ENCODE data around the gene PAX6. TPM values are rescaled to one million over a fixed set of nuclear protein-coding genes. Genes with fewer than 3 reads are reported as not detected.

Gene PAX6
- total RNA-seq, 2 donors from 2014 or later = not detected

DNA sequence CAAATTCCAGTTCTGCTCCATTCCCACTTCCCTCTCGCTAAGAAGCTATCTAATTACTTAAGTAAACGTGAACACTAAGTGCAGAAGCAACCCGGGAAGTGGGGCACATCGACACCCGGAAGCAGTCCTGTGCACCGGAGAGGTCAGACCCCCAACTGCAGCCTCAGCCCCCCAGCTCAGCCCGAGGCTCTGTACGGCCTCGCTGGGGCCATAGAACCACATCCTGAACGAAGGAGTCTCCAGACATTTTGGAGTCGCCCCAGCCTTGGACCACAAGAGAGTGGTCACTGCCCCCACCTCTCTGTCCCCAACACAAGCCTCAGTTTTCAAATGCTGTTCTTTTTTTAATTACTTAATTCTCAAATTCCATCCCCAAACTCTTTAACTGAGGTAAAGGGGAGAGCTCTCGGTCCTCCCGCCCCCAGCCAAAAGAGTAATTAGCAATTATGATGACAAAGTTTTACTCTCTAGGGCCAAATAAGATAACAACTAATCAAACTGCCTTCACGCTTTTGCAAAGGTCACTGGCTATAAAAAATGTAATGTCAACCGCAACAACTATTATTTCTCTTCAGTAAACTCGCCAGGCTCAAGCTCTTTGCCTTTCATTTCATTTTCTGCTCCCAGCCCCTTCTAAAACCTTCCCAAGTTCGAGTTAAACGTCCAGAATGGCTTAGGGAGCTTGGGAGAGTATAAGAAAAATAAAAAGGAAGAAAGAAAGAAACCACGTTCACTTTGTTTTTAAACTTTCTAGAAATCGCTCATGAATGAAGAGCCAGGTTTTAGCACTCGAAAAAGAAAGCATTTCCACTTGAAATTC, 2.2 kb downstream of the PAX6 start:
- peaks cover 24% of the 10 kb centered on the region for H3K36me3 Mint-ChIP-seq
- H3K4me3 Mint-ChIP-seq = peak overlapping the region; percentile 66
- no peak for DNase-seq (ENCODE audit: low spot score)
- H3K4me1 Mint-ChIP-seq (ENCODE audit: low read depth in 2 of 2) = peaks cover 34 to 41% of the 10 kb centered on the region in 2 donors
- no peak overlapping the region for H3K27ac Mint-ChIP-seq
- no peaks in the 10 kb centered on the region for H3K9me3 Mint-ChIP-seq
- peaks cover 54 to 69% of the 10 kb centered on the region in 2 donors for H3K27me3 Mint-ChIP-seq
- no peak for ATAC-seq

DNA sequence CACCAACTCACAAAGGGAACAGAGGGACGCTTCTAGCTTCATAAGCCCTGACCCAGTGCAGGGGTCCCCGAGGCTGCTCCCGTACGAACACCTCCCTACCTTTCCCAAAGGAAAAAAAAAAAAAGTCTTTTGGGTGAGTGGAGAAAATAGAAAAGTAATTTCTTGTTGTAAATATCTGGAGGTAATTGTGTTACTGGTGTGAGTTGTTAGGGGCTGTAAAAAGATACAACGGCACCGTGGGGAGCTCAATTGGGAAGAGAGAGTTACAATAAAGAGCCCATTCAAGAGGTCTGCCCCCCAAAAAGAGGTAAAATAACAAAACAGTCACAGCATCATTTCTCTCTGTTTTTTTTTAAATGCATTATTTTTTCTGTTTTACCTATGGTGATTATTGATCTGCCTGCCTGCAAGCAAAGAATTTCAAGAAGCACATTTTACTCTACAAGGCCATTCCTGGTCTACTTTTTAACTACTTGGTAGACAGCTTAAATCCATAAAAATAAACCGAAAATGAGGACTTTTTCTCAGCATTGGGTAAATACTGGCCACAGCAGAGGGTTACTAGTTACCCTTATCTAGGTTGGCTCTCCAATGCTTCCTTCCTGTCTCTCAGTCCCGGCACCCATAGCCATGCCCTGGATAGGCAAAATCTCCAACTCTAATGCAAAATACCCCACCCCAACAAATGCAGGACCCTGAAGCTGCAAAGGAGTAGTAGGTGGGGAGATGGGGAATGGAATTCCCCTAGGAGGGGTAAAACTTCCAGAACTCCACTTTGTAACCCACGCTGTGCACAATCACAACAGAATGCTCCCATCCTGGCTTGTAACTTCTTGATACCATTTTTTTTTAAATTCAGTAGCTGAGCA, 3.1 kb downstream of the PAX6 start:
- no peaks in the 10 kb centered on the region for H3K9me3 Mint-ChIP-seq
- ATAC-seq = no peak
- H3K4me3 Mint-ChIP-seq = no peak overlapping the region
- H3K36me3 Mint-ChIP-seq = peaks cover 33% of the 10 kb centered on the region
- H3K27me3 Mint-ChIP-seq = peaks cover 63 to 78% of the 10 kb centered on the region in 2 donors
- no peak for DNase-seq (ENCODE audit: low spot score)
- H3K4me1 Mint-ChIP-seq (ENCODE audit: low read depth in 2 of 2) = peaks cover 42 to 50% of the 10 kb centered on the region in 2 donors
- H3K27ac Mint-ChIP-seq = no peak overlapping the region

- no peak for DNase-seq (ENCODE audit: low spot score)
- H3K27me3 Mint-ChIP-seq = peaks cover 67 to 82% of the 10 kb centered on the region in 2 donors
- H3K4me3 Mint-ChIP-seq = no peak overlapping the region
- peaks cover 41% of the 10 kb centered on the region for H3K36me3 Mint-ChIP-seq
- peaks cover 50 to 51% of the 10 kb centered on the region in 2 donors for H3K4me1 Mint-ChIP-seq (ENCODE audit: low read depth in 2 of 2)
- H3K9me3 Mint-ChIP-seq = no peaks in the 10 kb centered on the region
- no peak for ATAC-seq
- no peak overlapping the region for H3K27ac Mint-ChIP-seq
Observed at GRCh38 chr11:31806928-31807798, 4.0 kb downstream of the PAX6 start.

- DNase-seq (ENCODE audit: low spot score) = no peak
- Mint-ChIP-seq H3K27ac (no peak overlapping the region), H3K9me3 (no peaks in the 10 kb centered on the region), H3K4me1 (ENCODE audit: low read depth in 2 of 2) (peaks cover 45 to 46% of the 10 kb centered on the region in 2 donors), H3K36me3 (peaks cover 41% of the 10 kb centered on the region), H3K27me3 (peaks cover 68 to 82% of the 10 kb centered on the region in 2 donors), H3K4me3 (no peak overlapping the region)
- no peak for ATAC-seq
Observed at GRCh38 chr11:31806186-31806927, 4.8 kb downstream of the PAX6 start.

GRCh38 chr11:31805629-31806185, 5.4 kb downstream of the PAX6 start:
- Mint-ChIP-seq H3K27me3 (peaks cover 70 to 82% of the 10 kb centered on the region in 2 donors), H3K9me3 (no peaks in the 10 kb centered on the region), H3K36me3 (peaks cover 37% of the 10 kb centered on the region), H3K4me1 (ENCODE audit: low read depth in 2 of 2) (peaks cover 41 to 43% of the 10 kb centered on the region in 2 donors), H3K27ac (no peak overlapping the region), H3K4me3 (no peak overlapping the region)
- no peak for DNase-seq (ENCODE audit: low spot score)
- ATAC-seq = no peak

DNA sequence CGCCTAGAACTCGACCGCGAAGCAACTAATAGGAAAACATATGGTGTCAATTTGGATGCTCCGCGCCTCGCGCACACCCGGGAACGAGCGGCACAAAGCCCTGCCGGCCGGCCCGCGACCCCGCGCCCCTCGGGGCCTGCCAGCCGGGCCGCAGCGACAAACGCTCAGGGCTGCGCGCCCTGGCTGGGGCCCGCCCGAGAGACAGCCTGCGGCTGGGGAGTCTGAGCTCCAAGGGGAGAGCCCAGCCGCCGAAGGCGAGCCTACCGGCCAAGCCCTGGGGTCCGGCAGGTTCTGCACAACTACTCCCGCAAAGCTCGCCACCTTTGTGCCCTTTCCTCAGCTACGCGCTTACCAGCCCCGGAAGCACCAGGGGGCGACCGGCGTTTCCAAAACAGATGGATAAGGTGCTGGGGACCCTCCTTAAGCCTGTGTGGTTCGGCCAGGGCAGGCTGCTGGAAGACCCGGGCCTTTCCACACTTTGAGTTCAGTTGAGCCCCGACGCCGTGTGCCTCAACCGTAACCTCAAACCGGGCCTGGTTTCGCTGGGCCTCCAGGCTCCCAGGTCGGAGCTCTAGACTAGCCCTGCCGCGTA, 6.0 kb downstream of the PAX6 start:
- peak overlapping the region; percentile 62 for H3K4me3 Mint-ChIP-seq
- ATAC-seq = no peak
- no peak overlapping the region for H3K27ac Mint-ChIP-seq

GRCh38 chr11:31804312-31805036, 6.6 kb downstream of the PAX6 start:
- Mint-ChIP-seq H3K9me3 (peaks cover 4% of the 10 kb centered on the region), H3K4me1 (ENCODE audit: low read depth in 2 of 2) (peaks cover 46% of the 10 kb centered on the region in 2 donors)
- no peak for ATAC-seq

More for the DNA sequence above, 6.0 kb downstream of the PAX6 start:
- Mint-ChIP-seq H3K4me1 (ENCODE audit: low read depth in 2 of 2) (peaks cover 45 to 46% of the 10 kb centered on the region in 2 donors), H3K9me3 (peaks cover 3% of the 10 kb centered on the region), H3K36me3 (peaks cover 41% of the 10 kb centered on the region), H3K27me3 (peaks cover 74 to 84% of the 10 kb centered on the region in 2 donors)
- no peak for DNase-seq (ENCODE audit: low spot score)

DNA sequence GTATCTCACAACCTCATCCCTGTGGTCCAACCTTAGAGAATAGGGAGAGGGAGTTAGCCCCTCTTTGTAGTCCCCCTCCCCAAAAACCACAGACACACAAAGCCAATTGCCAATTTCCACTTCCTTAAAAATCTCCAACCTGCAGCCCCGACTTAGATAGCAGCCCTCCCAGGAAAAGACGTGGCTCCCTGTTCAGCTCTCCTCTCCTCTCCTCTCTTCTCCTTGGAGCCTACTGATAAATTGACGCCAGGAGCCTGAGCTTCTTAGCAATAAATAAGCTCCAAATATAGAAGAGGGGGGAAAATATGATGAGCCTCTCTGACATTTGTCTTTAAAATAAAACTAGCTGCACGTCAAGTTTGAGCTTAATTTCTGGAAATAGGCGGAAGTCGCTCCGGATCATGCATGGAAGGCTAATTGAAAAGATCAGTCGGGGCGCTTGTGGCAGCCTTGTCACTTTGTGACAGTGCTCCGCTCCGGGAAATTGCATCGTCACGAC, 7.3 kb downstream of the PAX6 start:
- Mint-ChIP-seq H3K27ac (no peak overlapping the region), H3K4me3 (peak overlapping the region; percentile 62), H3K9me3 (peaks cover 4% of the 10 kb centered on the region), H3K27me3 (peaks cover 72 to 84% of the 10 kb centered on the region in 2 donors), H3K36me3 (peaks cover 35% of the 10 kb centered on the region), H3K4me1 (ENCODE audit: low read depth in 2 of 2) (peaks cover 40 to 41% of the 10 kb centered on the region in 2 donors)
- ATAC-seq (no peak), DNase-seq (ENCODE audit: low spot score) (no peak)

More at GRCh38 chr11:31804312-31805036, 6.6 kb downstream of the PAX6 start:
- no peak overlapping the region for H3K27ac Mint-ChIP-seq
- peaks cover 76 to 86% of the 10 kb centered on the region in 2 donors for H3K27me3 Mint-ChIP-seq
- H3K36me3 Mint-ChIP-seq = peaks cover 41% of the 10 kb centered on the region
- DNase-seq (ENCODE audit: low spot score) = no peak
- H3K4me3 Mint-ChIP-seq = peak overlapping the region; percentile 62

GRCh38 chr11:31802990-31803812, 7.9 kb downstream of the PAX6 start:
- no peak for ATAC-seq
- peaks cover 40 to 43% of the 10 kb centered on the region in 2 donors for H3K4me1 Mint-ChIP-seq (ENCODE audit: low read depth in 2 of 2)
- H3K4me3 Mint-ChIP-seq = peak overlapping the region; percentile 62
- peaks cover 35% of the 10 kb centered on the region for H3K36me3 Mint-ChIP-seq
- DNase-seq (ENCODE audit: low spot score) = no peak
- peaks cover 4% of the 10 kb centered on the region for H3K9me3 Mint-ChIP-seq
- H3K27ac Mint-ChIP-seq = peak overlapping the region in 1 of 2 donors; percentile 57
- H3K27me3 Mint-ChIP-seq = peaks cover 67 to 78% of the 10 kb centered on the region in 2 donors

DNA sequence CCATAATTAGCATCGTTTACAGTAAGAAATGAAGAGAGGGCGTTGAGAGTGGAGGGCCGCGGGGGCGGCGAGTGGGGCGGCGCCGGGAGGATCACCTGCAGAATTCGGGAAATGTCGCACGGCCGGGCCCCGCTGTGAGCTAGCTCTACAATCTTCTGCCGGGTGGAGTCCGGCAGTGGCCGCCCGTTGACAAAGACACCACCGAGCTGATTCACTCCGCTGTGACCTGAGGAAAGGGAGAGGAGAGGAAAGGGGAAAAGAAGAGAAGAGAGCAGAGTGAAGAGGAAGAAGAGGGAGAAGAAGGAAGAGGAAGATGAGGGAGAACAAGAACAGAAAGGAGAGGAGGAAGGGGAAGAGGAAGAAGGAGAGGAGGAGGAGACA, 8.5 kb downstream of the PAX6 start:
- Mint-ChIP-seq H3K4me3 (no peak overlapping the region), H3K4me1 (ENCODE audit: low read depth in 2 of 2) (peaks cover 43 to 47% of the 10 kb centered on the region in 2 donors), H3K27ac (no peak overlapping the region)

More for the DNA sequence above, 8.5 kb downstream of the PAX6 start:
- ATAC-seq (no peak), DNase-seq (ENCODE audit: low spot score) (no peak)
- H3K27me3 Mint-ChIP-seq = peaks cover 65 to 77% of the 10 kb centered on the region in 2 donors
- peaks cover 35% of the 10 kb centered on the region for H3K36me3 Mint-ChIP-seq
- H3K9me3 Mint-ChIP-seq = peaks cover 4% of the 10 kb centered on the region

Measured in natural killer cell treated with Interleukin-12 subunit alpha and Interleukin-12 subunit beta and Interleukin-15 and Interleukin-18, amount 100 ng/mL, for 72 hours (primary cell).